K562 (cell line): Measurements from ENCODE around the gene PIK3CG. TPM values are rescaled to one million over a fixed set of nuclear protein-coding genes. Genes with fewer than 3 reads are reported as not detected.

Experiments
- ARID3B ChIP-seq: fragments of 250-450 bp; sonication (Bioruptor Pico); IDR thresholded peaks from 2 replicates; pipeline ENCODE4 v1.4.0; 2020; ENCODE audit warnings: borderline replicate concordance
- DEAF1 ChIP-seq: fragments of 450-650 bp; formaldehyde crosslinking; IDR thresholded peaks from 2 replicates; pipeline ENCODE4 v1.4.0; 2020; ENCODE audit warnings: mild to moderate bottlenecking, moderate library complexity
- E2F8 ChIP-seq: fragments of 450-650 bp; IDR thresholded peaks from 2 replicates; pipeline ENCODE4 v1.7.1; 2018; ENCODE audit warnings: mild to moderate bottlenecking, low read depth; ENCODE audit not compliant: partially characterized antibody
- ERF ChIP-seq: fragments of 450-650 bp; formaldehyde crosslinking; IDR thresholded peaks from 2 replicates; pipeline ENCODE4 v1.4.0; 2020; ENCODE audit warnings: mild to moderate bottlenecking, mixed read lengths
- ETV6 ChIP-seq, 3 experiments: fragments of 150-350 bp in 1 of 3; sonication (generic) in 1 of 3; formaldehyde crosslinking in 1 of 3; IDR thresholded peaks; 2 replicates each; pipeline versions ENCODE4 v1.6.1 to v1.8.0; 2014 to 2022; ENCODE audit warnings: borderline replicate concordance in 2 of 3, low read depth in 2 of 3, antibody characterized with exemption in 1 of 3, low read length in 1 of 3, mild to moderate bottlenecking in 1 of 3, missing genetic modification reagents in 1 of 3
- HDAC2 ChIP-seq: fragments of 450-650 bp; IDR thresholded peaks from 2 replicates; pipeline ENCODE4 v1.6.1; 2016; ENCODE audit warnings: mild to moderate bottlenecking
- HMG20A ChIP-seq: fragments of 450-650 bp; formaldehyde crosslinking; conservative IDR thresholded peaks from 2 replicates; pipeline ENCODE4 v1.4.0; 2020; ENCODE audit warnings: mild to moderate bottlenecking, mixed read lengths
- HNRNPH1 ChIP-seq: fragments of 200-400 bp; formaldehyde crosslinking; optimal IDR thresholded peaks from 2 replicates; pipeline ENCODE3; 2017; ENCODE audit warnings: low read depth, mild to moderate bottlenecking, low read length, moderate library complexity
- JUND ChIP-seq, 2 experiments: IDR thresholded peaks; 2 replicates in 1 of 2; 3 replicates in 1 of 2; pipeline ENCODE4 v1.6.1; 2011; ENCODE audit warnings: borderline replicate concordance in 2 of 2, low read depth in 2 of 2, low read length in 2 of 2, improper control_type of control experiment in 1 of 2, missing biosample characterization in 1 of 2, missing genetic modification characterization in 1 of 2, missing genetic modification reagents in 1 of 2
- KDM5B ChIP-seq: fragments of 200-600 bp; sonication (generic); IDR thresholded peaks from 2 replicates; pipeline ENCODE4 v1.6.1; 2012; ENCODE audit warnings: low read depth, mild to moderate bottlenecking, moderate library complexity, low read length, control low read depth, inconsistent platforms; ENCODE audit not compliant: insufficient replicate concordance
- NCOA1 ChIP-seq: fragments of 450-650 bp; IDR thresholded peaks from 2 replicates; pipeline ENCODE4 v1.6.1; 2016; ENCODE audit warnings: low read depth
- PKNOX1 ChIP-seq: fragments of 450-650 bp; IDR thresholded peaks from 2 replicates; pipeline ENCODE4 v1.6.1; 2016
- SRSF9 ChIP-seq: fragments of 200-400 bp; formaldehyde crosslinking; IDR thresholded peaks from 2 replicates; pipeline ENCODE4 v1.6.1; 2017; ENCODE audit warnings: low read depth, low read length, borderline replicate concordance
- TAF1 ChIP-seq: IDR thresholded peaks from 2 replicates; pipeline ENCODE4 v1.6.1; 2011; ENCODE audit warnings: mild to moderate bottlenecking, low read length, moderate library complexity; ENCODE audit not compliant: insufficient read depth, control insufficient read depth, severe bottlenecking; ENCODE audit errors: extremely low read depth
- TCF3 ChIP-seq: sonication (generic); formaldehyde crosslinking; IDR thresholded peaks from 2 replicates; pipeline ENCODE4 v1.4.0; 2020; ENCODE audit warnings: mild to moderate bottlenecking, missing genetic modification reagents
- ZNF212 ChIP-seq: fragments of 450-650 bp; formaldehyde crosslinking; IDR thresholded peaks from 2 replicates; pipeline ENCODE4 v1.4.0; 2020; ENCODE audit warnings: mild to moderate bottlenecking
- ZNF23 ChIP-seq: fragments of 250-450 bp; sonication (Bioruptor Pico); IDR thresholded peaks from 2 replicates; pipeline ENCODE4 v1.4.0; 2020; ENCODE audit warnings: mild to moderate bottlenecking
- polyA plus RNA-seq, 8 experiments: library from polyadenylated mRNA; depleted of rRNA in 4 of 8; stranded (reverse) in 5 of 8; unstranded in 3 of 8; fragments of >200 nt; fragmentation: Nextera tagmentation in 2 of 8; fragmentation: Illumina TruSeq in 1 of 8; extraction: Ambion mirVana in 2 of 8; extraction: Trizol in 1 of 8; gene quantifications; 2 replicates each; pipeline versions ENCODE4 v1.2.1 to v1.2.3, GENCODE V29; 2011 to 2014; ENCODE audit warnings: inconsistent platforms in 1 of 8, missing spikeins in 1 of 8
- total RNA-seq, 7 experiments: library from RNA; depleted of rRNA in 6 of 7; stranded (reverse); fragments of >200 nt in 6 of 7; fragmentation: Illumina TruSeq in 2 of 7; extraction: Trizol in 2 of 7; gene quantifications; 2 replicates each; pipeline versions ENCODE4 v1.2.1 to v1.2.3, GENCODE V29; 2011 to 2021; ENCODE audit warnings: low replicate concordance in 1 of 7

Gene PIK3CG
- total and polyA plus RNA-seq, 9 of the 15 experiments (the other 6 are each of a cell fraction or from before 2014, with no cell fraction given), result 5.3 to 42.5 (median 29.0) TPM

GRCh38 chr7:106866298-106867281, 1.5 kb downstream of the PIK3CG start (continued):
- TF ChIP-seq ZNF212 (CRISPR knock-in tag), result peak; percentile 46; the same call in 1 of the 2 replicates
- TF ChIP-seq NCOA1, result 0 out of 2 replicates have a peak, but pooled peaks have one; percentile 54
- 0 out of 2 replicates have a peak, but pooled peaks have one; percentile 70 for TF ChIP-seq HMG20A (CRISPR knock-in tag)
- TF ChIP-seq TAF1, result peak; percentile 36
- peak; percentile 20; the same call in 1 of the 2 replicates for TF ChIP-seq TCF3 (CRISPR knock-in tag)
- peak; percentile 32; the same call in 1 of the 2 replicates for TF ChIP-seq PKNOX1
- peak; percentile 28 to 89; a peak in 3 of 4 replicates for TF ChIP-seq ETV6 (IDR thresholded peaks at IDR 0.05; ENCODE audit: borderline replicate concordance in 1 of 2, low read depth in 2 of 2, low read length in 1 of 2)
- TF ChIP-seq ETV6 (CRISPR knock-in tag; IDR thresholded peaks at IDR 0.05; ENCODE audit: borderline replicate concordance), result no peak
- TF ChIP-seq HDAC2, result peak; percentile 66; the same call in 1 of the 2 replicates
- no peak for TF ChIP-seq SRSF9
- TF ChIP-seq ERF (CRISPR knock-in tag), result peak; percentile 69; the same call in 1 of the 2 replicates
- TF ChIP-seq JUND (IDR thresholded peaks at IDR 0.05; ENCODE audit: borderline replicate concordance, low read depth, low read length), result 0 out of 2 replicates have a peak, but pooled peaks have one; percentile 23
- TF ChIP-seq JUND (tag; IDR thresholded peaks at IDR 0.05; ENCODE audit: borderline replicate concordance, low read depth, low read length), result peak; percentile 73; the same call in 2 of the 3 replicates
- TF ChIP-seq HNRNPH1, result no peak
- TF ChIP-seq DEAF1 (CRISPR knock-in tag), result peak; percentile 12; the same call in 1 of the 2 replicates
- TF ChIP-seq E2F8, result peak; percentile 55
- TF ChIP-seq KDM5B, result peak; percentile 33
- TF ChIP-seq ARID3B (CRISPR knock-in tag), result no peak
- TF ChIP-seq ZNF23 (CRISPR knock-in tag), result 0 out of 2 replicates have a peak, but pooled peaks have one; percentile 57
